H1 (cell line): Measurements from ENCODE around the gene SLCO2A1.

ENCODE experiments used
- CREB1 ChIP-seq: IDR thresholded peaks from 2 replicates; pipeline ENCODE4 v1.6.1; 2012; ENCODE audit warnings: inconsistent platforms
- EP300 ChIP-seq, 2 experiments: IDR thresholded peaks; 1 replicate in 1 of 2; 2 replicates in 1 of 2; pipeline ENCODE4 v1.6.1; 2011 to 2012; ENCODE audit warnings: low read depth in 2 of 2, low read length in 2 of 2, mild to moderate bottlenecking in 2 of 2, borderline replicate concordance in 1 of 2, inconsistent platforms in 1 of 2, moderate library complexity in 1 of 2
- EZH2 ChIP-seq: fragments of 200-600 bp; sonication (generic); IDR thresholded peaks from 2 replicates; pipeline ENCODE4 v1.7.1; 2012; ENCODE audit warnings: low read depth, mild to moderate bottlenecking, moderate library complexity, low read length, inconsistent platforms; ENCODE audit not compliant: severe bottlenecking
- JUN ChIP-seq: IDR thresholded peaks from 2 replicates; pipeline ENCODE4 v1.6.1; 2011; ENCODE audit warnings: low read depth, mild to moderate bottlenecking, improper control_type of control experiment, low read length
- JUND ChIP-seq: IDR thresholded peaks from 2 replicates; pipeline ENCODE4 v1.6.1; 2011; ENCODE audit warnings: mild to moderate bottlenecking, improper control_type of control experiment, low read length
- POLR2A ChIP-seq, 2 experiments: IDR thresholded peaks; 1 replicate in 1 of 2; 2 replicates in 1 of 2; pipeline ENCODE4 v1.6.1; 2011; ENCODE audit warnings: low read depth in 2 of 2, low read length in 2 of 2, mild to moderate bottlenecking in 2 of 2; ENCODE audit errors: control extremely low read depth in 1 of 2
- RFX5 ChIP-seq: IDR thresholded peaks from 2 replicates; pipeline ENCODE4 v1.6.1; 2011; ENCODE audit warnings: low read depth, low read length, improper control_type of control experiment, borderline replicate concordance
- SIX5 ChIP-seq: IDR thresholded peaks from 2 replicates; pipeline ENCODE4 v1.6.1; 2011; ENCODE audit warnings: mild to moderate bottlenecking, low read depth, low read length
- SP1 ChIP-seq: IDR thresholded peaks from 2 replicates; pipeline ENCODE4 v1.6.1; 2011; ENCODE audit warnings: low read depth, low read length
- SP2 ChIP-seq: IDR thresholded peaks from 2 replicates; pipeline ENCODE4 v1.6.1; 2012; ENCODE audit warnings: mild to moderate bottlenecking, low read length, inconsistent platforms
- SUZ12 ChIP-seq: fragments of 200-600 bp; sonication (generic); IDR thresholded peaks from 2 replicates; pipeline ENCODE4 v1.6.1; 2012; ENCODE audit warnings: mild to moderate bottlenecking, inconsistent platforms, low read length, moderate library complexity, mixed read lengths
- YY1 ChIP-seq: IDR thresholded peaks from 2 replicates; pipeline ENCODE4 v1.6.1; 2011; ENCODE audit warnings: low read depth, mild to moderate bottlenecking, low read length
- ZNF274 ChIP-seq: IDR thresholded peaks from 2 replicates; pipeline ENCODE4 v1.7.0; 2012; ENCODE audit warnings: low read length, borderline replicate concordance; ENCODE audit errors: extremely low read depth
- TF ChIP-seq, protein P1 (sequence below), 3 experiments: IDR thresholded peaks; 1 replicate in 2 of 3; 2 replicates in 1 of 3; pipeline versions ENCODE4 v1.5.1 to v1.6.1; 2011; ENCODE audit warnings: low read length in 3 of 3, mild to moderate bottlenecking in 3 of 3, inconsistent platforms in 2 of 3, low read depth in 1 of 3, moderate library complexity in 1 of 3; ENCODE audit not compliant: insufficient read depth in 1 of 3; ENCODE audit errors: control extremely low read depth in 1 of 3

DNA sequence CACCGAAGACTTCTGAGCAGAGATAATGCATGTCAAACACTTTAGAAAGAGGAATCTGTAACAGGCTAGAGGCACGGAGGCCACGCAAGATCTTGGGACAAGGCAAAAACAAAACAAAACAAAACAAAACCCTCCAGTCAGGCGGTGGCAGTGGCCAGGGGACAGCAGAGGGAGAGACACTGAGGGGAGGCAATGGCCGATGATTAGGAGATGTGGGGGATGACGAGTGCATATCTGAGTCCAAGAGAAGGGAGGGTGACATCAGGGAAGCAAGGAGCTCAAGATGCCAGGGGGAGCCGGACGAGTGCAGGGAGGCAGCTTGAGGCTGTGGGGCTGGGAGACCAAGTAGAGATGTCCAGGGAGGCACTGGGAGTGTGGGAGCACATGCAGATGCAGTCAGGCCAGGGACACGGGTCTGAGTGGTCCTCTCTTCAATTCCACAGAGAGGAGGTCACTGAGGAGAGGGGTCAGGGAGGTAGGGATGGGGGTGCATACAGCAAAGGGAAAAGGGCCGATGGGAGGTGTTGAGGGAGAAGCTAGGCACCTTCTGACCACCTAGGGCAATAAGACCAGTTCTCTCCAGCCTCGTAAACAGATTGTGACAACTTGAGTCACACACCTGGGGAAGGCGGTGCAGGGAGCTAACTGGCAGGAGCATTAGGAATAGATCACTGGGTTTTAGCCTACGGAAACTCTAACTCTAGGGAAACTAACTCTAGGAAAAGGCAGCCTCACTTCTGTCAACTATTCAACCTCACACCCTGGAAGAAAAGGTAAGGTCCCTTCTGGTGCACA is 29.6 kb downstream of the SLCO2A1 start:
- TF ChIP-seq SIX5 (no peak), SP2 (no peak), CREB1 (no peak), SP1 (no peak), EP300 (IDR thresholded peaks at IDR 0.05; ENCODE audit: borderline replicate concordance in 1 of 2, low read depth in 2 of 2, low read length in 2 of 2) (no peak), SUZ12 (no peak), JUND (no peak), POLR2A (IDR thresholded peaks at IDR 0.05; ENCODE audit: control extremely low read depth in 1 of 2, low read depth in 2 of 2, low read length in 2 of 2) (no peak), RFX5 (no peak), JUN (no peak), EZH2 (no peak), ZNF274 (no peak), YY1 (no peak)
- TF ChIP-seq, protein P1, sequence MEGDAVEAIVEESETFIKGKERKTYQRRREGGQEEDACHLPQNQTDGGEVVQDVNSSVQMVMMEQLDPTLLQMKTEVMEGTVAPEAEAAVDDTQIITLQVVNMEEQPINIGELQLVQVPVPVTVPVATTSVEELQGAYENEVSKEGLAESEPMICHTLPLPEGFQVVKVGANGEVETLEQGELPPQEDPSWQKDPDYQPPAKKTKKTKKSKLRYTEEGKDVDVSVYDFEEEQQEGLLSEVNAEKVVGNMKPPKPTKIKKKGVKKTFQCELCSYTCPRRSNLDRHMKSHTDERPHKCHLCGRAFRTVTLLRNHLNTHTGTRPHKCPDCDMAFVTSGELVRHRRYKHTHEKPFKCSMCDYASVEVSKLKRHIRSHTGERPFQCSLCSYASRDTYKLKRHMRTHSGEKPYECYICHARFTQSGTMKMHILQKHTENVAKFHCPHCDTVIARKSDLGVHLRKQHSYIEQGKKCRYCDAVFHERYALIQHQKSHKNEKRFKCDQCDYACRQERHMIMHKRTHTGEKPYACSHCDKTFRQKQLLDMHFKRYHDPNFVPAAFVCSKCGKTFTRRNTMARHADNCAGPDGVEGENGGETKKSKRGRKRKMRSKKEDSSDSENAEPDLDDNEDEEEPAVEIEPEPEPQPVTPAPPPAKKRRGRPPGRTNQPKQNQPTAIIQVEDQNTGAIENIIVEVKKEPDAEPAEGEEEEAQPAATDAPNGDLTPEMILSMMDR (IDR thresholded peaks at IDR 0.05; ENCODE audit: control extremely low read depth in 1 of 3, insufficient read depth in 1 of 3, low read depth in 1 of 3, low read length in 3 of 3): no peak
